WTC11 (cell line): ENCODE results near the gene RGS7. TPM values are rescaled to one million over a fixed set of nuclear protein-coding genes. Genes with fewer than 3 reads are reported as not detected.

Source experiments
- ATAC-seq: fragments of 200-7000 bp; cut with Tn5 transposase; 2 replicates; pipeline ENCODE4 v1.10.0; 2021; ENCODE audit warnings: mild to moderate bottlenecking, moderate library complexity
- CTCF ChIA-PET: fragments of 300-600 bp; sonication (Branson Sonifier 250); formaldehyde crosslinking; loops from one replicate; lab custom pipeline; 2021; ENCODE audit warnings: antibody characterized with exemption; lab: Charles Lee
- POLR2A ChIA-PET: fragments of 350-600 bp; sonication (Branson Sonifier 250); formaldehyde crosslinking; loops from one replicate; lab custom pipeline; 2021; ENCODE audit warnings: antibody characterized with exemption; lab: Charles Lee
- DNase-seq: peaks from one replicate; pipeline ENCODE4 v3.0.0; 2021; ENCODE audit warnings: low spot score
- H3K27ac Mint-ChIP-seq: 2 replicates; pipeline ENCODE4 v1.8.0; 2021; ENCODE audit warnings: mixed read lengths
- H3K27me3 Mint-ChIP-seq: 2 replicates; pipeline ENCODE4 v1.8.0; 2021; ENCODE audit warnings: low read depth, mild to moderate bottlenecking, moderate library complexity, mixed read lengths
- H3K36me3 Mint-ChIP-seq: 2 replicates; pipeline ENCODE4 v1.8.0; 2021; ENCODE audit warnings: mixed read lengths
- H3K4me1 Mint-ChIP-seq: 2 replicates; pipeline ENCODE4 v1.8.0; 2022; ENCODE audit warnings: mixed read lengths
- H3K4me3 Mint-ChIP-seq: 2 replicates; pipeline ENCODE4 v1.8.0; 2021; ENCODE audit warnings: mild to moderate bottlenecking, moderate library complexity, mixed read lengths
- H3K9me3 Mint-ChIP-seq: 2 replicates; pipeline ENCODE4 v1.8.0; 2021; ENCODE audit warnings: mixed read lengths
- CREM ChIP-seq: sonication (generic); formaldehyde crosslinking; IDR thresholded peaks from 2 replicates; pipeline ENCODE4 v1.8.1; 2022; ENCODE audit warnings: mild to moderate bottlenecking, missing genetic modification reagents, moderate library complexity
- EMX1 ChIP-seq: fragments of 250-450 bp; sonication (Bioruptor Pico); IDR thresholded peaks from 2 replicates; pipeline ENCODE4 v1.8.0; 2021; ENCODE audit warnings: mild to moderate bottlenecking
- IRF2 ChIP-seq: sonication (generic); formaldehyde crosslinking; IDR thresholded peaks from 2 replicates; pipeline ENCODE4 v1.8.0; 2022; ENCODE audit warnings: low read depth, missing genetic modification reagents, borderline replicate concordance
- MXD4 ChIP-seq: fragments of 250-450 bp; sonication (Bioruptor Pico); IDR thresholded peaks from 2 replicates; pipeline ENCODE4 v1.8.0; 2021; ENCODE audit warnings: mild to moderate bottlenecking, moderate library complexity, borderline replicate concordance
- NFATC4 ChIP-seq: fragments of 250-450 bp; sonication (Bioruptor Pico); IDR thresholded peaks from 2 replicates; pipeline ENCODE4 v1.9.0; 2021; ENCODE audit warnings: mild to moderate bottlenecking
- TEAD1 ChIP-seq: sonication (generic); formaldehyde crosslinking; IDR thresholded peaks from 2 replicates; pipeline ENCODE4 v1.8.0; 2022; ENCODE audit warnings: mild to moderate bottlenecking, missing genetic modification reagents
- ZNF121 ChIP-seq: sonication (generic); formaldehyde crosslinking; IDR thresholded peaks from 2 replicates; pipeline ENCODE4 v1.8.0; 2023; ENCODE audit warnings: missing genetic modification reagents
- ZNF138 ChIP-seq: sonication (generic); formaldehyde crosslinking; conservative IDR thresholded peaks from 2 replicates; pipeline ENCODE4 v1.8.1; 2022; ENCODE audit warnings: mild to moderate bottlenecking, moderate library complexity, missing genetic modification reagents
- ZNF396 ChIP-seq: fragments of 250-450 bp; sonication (Bioruptor Pico); IDR thresholded peaks from 2 replicates; pipeline ENCODE4 v1.8.0; 2021; ENCODE audit warnings: mild to moderate bottlenecking, moderate library complexity, borderline replicate concordance
- total RNA-seq: library from RNA; stranded (reverse); gene quantifications from 3 replicates; pipeline ENCODE4 v1.2.3, GENCODE V29; 2021
- TF ChIP-seq, protein P1 (sequence below): fragments of 200-600 bp; IDR thresholded peaks from 2 replicates; pipeline ENCODE4 v1.8.0; 2022; ENCODE audit warnings: antibody characterized with exemption
- TF ChIP-seq, protein P2 (sequence below): sonication (generic); formaldehyde crosslinking; IDR thresholded peaks from 2 replicates; pipeline ENCODE4 v1.8.0; 2023; ENCODE audit warnings: mild to moderate bottlenecking, missing genetic modification reagents
- TF ChIP-seq, protein P3 (sequence below): sonication (generic); formaldehyde crosslinking; IDR thresholded peaks from 2 replicates; pipeline ENCODE4 v1.8.0; 2023; ENCODE audit warnings: missing genetic modification reagents
- TF ChIP-seq, protein P4 (sequence below): fragments of 250-450 bp; sonication (Bioruptor Pico); IDR thresholded peaks from 2 replicates; pipeline ENCODE4 v1.9.0; 2021; ENCODE audit warnings: mild to moderate bottlenecking, borderline replicate concordance
- TF ChIP-seq, protein P5 (sequence below): fragments of 250-450 bp; sonication (Bioruptor Pico); IDR thresholded peaks from 2 replicates; pipeline ENCODE4 v2.1.2; 2022; ENCODE audit warnings: mild to moderate bottlenecking, moderate library complexity
- TF ChIP-seq, protein P6 (sequence below): sonication (generic); formaldehyde crosslinking; IDR thresholded peaks from 2 replicates; pipeline ENCODE4 v1.8.0; 2022; ENCODE audit warnings: mild to moderate bottlenecking, missing genetic modification reagents

The RGS7 gene
- total RNA-seq, 1 experiment from 2014 or later = 1.2 TPM

DNA sequence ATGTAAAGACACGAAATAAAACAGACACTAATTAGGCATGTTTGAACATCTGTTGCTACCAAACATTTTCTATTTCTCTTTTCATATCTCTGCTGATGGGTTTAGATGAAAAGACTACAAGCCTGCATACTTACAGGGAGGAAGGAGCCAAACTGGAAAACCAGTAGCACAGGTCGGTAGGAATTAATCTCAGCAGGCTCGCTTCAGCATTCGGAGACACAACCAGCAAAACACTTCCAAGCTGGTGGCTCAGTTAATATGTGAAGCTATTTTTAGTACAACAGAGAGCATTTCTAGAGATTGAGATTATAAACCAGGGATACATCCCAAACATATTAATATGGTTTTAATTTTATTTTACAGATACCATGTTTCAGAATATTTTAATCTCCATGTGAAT, 444.2 kb downstream of the RGS7 start:
- TF ChIP-seq, protein P1, sequence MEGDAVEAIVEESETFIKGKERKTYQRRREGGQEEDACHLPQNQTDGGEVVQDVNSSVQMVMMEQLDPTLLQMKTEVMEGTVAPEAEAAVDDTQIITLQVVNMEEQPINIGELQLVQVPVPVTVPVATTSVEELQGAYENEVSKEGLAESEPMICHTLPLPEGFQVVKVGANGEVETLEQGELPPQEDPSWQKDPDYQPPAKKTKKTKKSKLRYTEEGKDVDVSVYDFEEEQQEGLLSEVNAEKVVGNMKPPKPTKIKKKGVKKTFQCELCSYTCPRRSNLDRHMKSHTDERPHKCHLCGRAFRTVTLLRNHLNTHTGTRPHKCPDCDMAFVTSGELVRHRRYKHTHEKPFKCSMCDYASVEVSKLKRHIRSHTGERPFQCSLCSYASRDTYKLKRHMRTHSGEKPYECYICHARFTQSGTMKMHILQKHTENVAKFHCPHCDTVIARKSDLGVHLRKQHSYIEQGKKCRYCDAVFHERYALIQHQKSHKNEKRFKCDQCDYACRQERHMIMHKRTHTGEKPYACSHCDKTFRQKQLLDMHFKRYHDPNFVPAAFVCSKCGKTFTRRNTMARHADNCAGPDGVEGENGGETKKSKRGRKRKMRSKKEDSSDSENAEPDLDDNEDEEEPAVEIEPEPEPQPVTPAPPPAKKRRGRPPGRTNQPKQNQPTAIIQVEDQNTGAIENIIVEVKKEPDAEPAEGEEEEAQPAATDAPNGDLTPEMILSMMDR = no peak
- no peak for TF ChIP-seq ZNF121 (CRISPR knock-in tag)
- TF ChIP-seq ZNF138 (CRISPR knock-in tag) = no peak
- TF ChIP-seq, protein P2, sequence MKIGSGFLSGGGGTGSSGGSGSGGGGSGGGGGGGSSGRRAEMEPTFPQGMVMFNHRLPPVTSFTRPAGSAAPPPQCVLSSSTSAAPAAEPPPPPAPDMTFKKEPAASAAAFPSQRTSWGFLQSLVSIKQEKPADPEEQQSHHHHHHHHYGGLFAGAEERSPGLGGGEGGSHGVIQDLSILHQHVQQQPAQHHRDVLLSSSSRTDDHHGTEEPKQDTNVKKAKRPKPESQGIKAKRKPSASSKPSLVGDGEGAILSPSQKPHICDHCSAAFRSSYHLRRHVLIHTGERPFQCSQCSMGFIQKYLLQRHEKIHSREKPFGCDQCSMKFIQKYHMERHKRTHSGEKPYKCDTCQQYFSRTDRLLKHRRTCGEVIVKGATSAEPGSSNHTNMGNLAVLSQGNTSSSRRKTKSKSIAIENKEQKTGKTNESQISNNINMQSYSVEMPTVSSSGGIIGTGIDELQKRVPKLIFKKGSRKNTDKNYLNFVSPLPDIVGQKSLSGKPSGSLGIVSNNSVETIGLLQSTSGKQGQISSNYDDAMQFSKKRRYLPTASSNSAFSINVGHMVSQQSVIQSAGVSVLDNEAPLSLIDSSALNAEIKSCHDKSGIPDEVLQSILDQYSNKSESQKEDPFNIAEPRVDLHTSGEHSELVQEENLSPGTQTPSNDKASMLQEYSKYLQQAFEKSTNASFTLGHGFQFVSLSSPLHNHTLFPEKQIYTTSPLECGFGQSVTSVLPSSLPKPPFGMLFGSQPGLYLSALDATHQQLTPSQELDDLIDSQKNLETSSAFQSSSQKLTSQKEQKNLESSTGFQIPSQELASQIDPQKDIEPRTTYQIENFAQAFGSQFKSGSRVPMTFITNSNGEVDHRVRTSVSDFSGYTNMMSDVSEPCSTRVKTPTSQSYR (CRISPR knock-in tag) = no peak
- no peak for TF ChIP-seq NFATC4
- TF ChIP-seq, protein P3, sequence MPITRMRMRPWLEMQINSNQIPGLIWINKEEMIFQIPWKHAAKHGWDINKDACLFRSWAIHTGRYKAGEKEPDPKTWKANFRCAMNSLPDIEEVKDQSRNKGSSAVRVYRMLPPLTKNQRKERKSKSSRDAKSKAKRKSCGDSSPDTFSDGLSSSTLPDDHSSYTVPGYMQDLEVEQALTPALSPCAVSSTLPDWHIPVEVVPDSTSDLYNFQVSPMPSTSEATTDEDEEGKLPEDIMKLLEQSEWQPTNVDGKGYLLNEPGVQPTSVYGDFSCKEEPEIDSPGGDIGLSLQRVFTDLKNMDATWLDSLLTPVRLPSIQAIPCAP (CRISPR knock-in tag) = no peak
- no peak for TF ChIP-seq CREM (CRISPR knock-in tag)
- TF ChIP-seq IRF2 (CRISPR knock-in tag) = no peak
- Mint-ChIP-seq H3K9me3 (no peaks in the 10 kb centered on the region), H3K27ac (no peak overlapping the region), H3K27me3 (no peaks in the 10 kb centered on the region), H3K4me1 (peaks cover 8% of the 10 kb centered on the region), H3K4me3 (no peak overlapping the region), H3K36me3 (no peaks in the 10 kb centered on the region)
- ChIA-PET POLR2A (no interaction called here), CTCF (no interaction called here)
- DNase-seq (no peak), ATAC-seq (no peak)

DNA sequence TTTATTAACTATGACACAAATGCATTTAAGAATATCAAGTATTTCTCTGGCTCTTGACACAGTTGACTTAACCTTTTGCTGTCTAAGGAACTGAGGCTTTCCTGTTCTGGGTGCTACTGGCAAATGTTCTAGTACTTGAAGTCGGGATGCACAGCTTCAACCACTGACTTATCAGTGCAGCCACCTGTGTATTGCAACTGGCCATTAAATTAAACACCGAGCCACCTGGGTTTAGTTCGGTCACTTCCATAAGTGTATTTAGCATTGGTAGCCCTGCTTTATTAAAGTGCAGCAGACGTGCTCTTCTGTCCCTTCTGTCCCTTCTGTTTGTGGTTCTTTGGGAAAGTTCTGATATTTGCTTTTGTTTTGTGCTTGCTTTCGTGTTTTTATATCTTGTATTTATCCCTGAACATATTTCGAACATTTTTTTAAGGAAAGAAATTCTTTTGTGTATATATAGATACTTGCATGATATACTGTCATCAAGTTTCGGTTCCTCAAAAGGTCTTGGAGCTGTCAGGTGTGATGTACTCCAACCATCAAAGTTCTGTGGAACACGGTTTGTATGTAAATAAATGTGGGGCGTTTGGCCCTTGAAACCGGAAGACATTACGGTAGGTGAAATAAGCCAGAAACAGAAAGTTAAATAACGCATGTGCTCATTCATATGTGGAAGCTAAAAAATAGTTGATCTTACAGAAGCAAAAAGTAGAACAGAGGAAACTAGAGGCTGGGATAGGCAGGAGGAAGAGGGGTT, 447.1 kb downstream of the RGS7 start:
- H3K27ac Mint-ChIP-seq = no peak overlapping the region
- no peak for DNase-seq
- TF ChIP-seq MXD4 (no peak), EMX1 (CRISPR knock-in tag) (no peak), TEAD1 (CRISPR knock-in tag) (no peak), ZNF396 (CRISPR knock-in tag) (no peak)
- TF ChIP-seq, protein P4, sequence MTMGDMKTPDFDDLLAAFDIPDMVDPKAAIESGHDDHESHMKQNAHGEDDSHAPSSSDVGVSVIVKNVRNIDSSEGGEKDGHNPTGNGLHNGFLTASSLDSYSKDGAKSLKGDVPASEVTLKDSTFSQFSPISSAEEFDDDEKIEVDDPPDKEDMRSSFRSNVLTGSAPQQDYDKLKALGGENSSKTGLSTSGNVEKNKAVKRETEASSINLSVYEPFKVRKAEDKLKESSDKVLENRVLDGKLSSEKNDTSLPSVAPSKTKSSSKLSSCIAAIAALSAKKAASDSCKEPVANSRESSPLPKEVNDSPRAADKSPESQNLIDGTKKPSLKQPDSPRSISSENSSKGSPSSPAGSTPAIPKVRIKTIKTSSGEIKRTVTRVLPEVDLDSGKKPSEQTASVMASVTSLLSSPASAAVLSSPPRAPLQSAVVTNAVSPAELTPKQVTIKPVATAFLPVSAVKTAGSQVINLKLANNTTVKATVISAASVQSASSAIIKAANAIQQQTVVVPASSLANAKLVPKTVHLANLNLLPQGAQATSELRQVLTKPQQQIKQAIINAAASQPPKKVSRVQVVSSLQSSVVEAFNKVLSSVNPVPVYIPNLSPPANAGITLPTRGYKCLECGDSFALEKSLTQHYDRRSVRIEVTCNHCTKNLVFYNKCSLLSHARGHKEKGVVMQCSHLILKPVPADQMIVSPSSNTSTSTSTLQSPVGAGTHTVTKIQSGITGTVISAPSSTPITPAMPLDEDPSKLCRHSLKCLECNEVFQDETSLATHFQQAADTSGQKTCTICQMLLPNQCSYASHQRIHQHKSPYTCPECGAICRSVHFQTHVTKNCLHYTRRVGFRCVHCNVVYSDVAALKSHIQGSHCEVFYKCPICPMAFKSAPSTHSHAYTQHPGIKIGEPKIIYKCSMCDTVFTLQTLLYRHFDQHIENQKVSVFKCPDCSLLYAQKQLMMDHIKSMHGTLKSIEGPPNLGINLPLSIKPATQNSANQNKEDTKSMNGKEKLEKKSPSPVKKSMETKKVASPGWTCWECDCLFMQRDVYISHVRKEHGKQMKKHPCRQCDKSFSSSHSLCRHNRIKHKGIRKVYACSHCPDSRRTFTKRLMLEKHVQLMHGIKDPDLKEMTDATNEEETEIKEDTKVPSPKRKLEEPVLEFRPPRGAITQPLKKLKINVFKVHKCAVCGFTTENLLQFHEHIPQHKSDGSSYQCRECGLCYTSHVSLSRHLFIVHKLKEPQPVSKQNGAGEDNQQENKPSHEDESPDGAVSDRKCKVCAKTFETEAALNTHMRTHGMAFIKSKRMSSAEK = no peak
- TF ChIP-seq, protein P5, sequence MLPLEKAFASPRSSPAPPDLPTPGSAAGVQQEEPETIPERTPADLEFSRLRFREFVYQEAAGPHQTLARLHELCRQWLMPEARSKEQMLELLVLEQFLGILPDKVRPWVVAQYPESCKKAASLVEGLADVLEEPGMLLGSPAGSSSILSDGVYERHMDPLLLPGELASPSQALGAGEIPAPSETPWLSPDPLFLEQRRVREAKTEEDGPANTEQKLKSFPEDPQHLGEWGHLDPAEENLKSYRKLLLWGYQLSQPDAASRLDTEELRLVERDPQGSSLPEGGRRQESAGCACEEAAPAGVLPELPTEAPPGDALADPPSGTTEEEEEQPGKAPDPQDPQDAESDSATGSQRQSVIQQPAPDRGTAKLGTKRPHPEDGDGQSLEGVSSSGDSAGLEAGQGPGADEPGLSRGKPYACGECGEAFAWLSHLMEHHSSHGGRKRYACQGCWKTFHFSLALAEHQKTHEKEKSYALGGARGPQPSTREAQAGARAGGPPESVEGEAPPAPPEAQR = no peak
- TF ChIP-seq, protein P6, sequence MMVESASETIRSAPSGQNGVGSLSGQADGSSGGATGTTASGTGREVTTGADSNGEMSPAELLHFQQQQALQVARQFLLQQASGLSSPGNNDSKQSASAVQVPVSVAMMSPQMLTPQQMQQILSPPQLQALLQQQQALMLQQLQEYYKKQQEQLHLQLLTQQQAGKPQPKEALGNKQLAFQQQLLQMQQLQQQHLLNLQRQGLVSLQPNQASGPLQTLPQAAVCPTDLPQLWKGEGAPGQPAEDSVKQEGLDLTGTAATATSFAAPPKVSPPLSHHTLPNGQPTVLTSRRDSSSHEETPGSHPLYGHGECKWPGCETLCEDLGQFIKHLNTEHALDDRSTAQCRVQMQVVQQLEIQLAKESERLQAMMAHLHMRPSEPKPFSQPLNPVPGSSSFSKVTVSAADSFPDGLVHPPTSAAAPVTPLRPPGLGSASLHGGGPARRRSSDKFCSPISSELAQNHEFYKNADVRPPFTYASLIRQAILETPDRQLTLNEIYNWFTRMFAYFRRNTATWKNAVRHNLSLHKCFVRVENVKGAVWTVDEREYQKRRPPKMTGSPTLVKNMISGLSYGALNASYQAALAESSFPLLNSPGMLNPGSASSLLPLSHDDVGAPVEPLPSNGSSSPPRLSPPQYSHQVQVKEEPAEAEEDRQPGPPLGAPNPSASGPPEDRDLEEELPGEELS (CRISPR knock-in tag) = no peak
- TF ChIP-seq, all 79 proteins: peak for 0
- POLR2A ChIA-PET = no interaction called here
- Mint-ChIP-seq H3K9me3 (no peaks in the 10 kb centered on the region), H3K36me3 (no peaks in the 10 kb centered on the region), H3K27me3 (no peaks in the 10 kb centered on the region), H3K4me1 (peaks cover 8% of the 10 kb centered on the region), H3K4me3 (no peak overlapping the region)
- CTCF ChIA-PET = no interaction called here
- ATAC-seq = no peak
